ENCODE data around the gene TCTN2.

DNA sequence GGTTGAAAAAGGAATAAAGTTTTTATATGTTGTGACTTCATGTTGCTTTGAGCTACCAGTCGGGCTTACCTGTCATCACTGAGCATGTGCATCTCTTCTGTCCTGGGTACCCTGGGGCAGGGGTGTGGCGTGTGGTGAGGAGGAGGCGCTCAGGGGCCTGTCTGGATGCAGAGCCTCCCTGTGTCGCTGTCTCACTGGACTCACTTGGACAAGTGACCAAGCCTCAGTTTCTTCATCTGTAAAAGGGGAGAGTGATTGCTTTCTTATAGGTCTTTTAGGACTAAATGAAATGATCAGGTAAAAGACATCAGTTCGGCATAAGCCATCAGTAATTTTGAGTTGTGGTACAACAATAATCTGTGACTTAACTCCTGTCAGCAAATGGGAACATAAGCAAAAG is 63.4 kb downstream of the TCTN2 start:
- no peak for TF ChIP-seq CTCF (IDR thresholded peaks at IDR 0.05)
- no peak for TF ChIP-seq EZH2 (IDR thresholded peaks at IDR 0.05; ENCODE audit: borderline replicate concordance, insufficient read depth, low read depth, low read length, poor library complexity, severe bottlenecking)
